Ectodermal cell (in vitro differentiated cells): ENCODE data around the gene DPYSL5.
"Not testable (repeated sequence)": the region's sequence is repeated elsewhere in the genome, so short reads cannot be mapped to it uniquely, and the experiment has no call there.

Source experiments
- H3K27ac ChIP-seq: 2 replicates; pipeline ENCODE4 v1.7.0; 2013; ENCODE audit warnings: mild to moderate bottlenecking, low read depth, low read length; ENCODE audit not compliant: insufficient read depth, poor library complexity, severe bottlenecking
- H3K27me3 ChIP-seq: 2 replicates; pipeline ENCODE4 v1.7.0; 2013; ENCODE audit warnings: mild to moderate bottlenecking, low read length; ENCODE audit not compliant: insufficient read depth, control insufficient read depth, poor library complexity, severe bottlenecking
- H3K36me3 ChIP-seq: one replicate; pipeline ENCODE4 v1.7.0; 2013; ENCODE audit warnings: low read length; ENCODE audit not compliant: control insufficient read depth, insufficient read depth
- H3K4me1 ChIP-seq: one replicate; pipeline ENCODE4 v1.7.0; 2013; ENCODE audit warnings: low read length; ENCODE audit not compliant: control insufficient read depth, insufficient read depth
- H3K4me3 ChIP-seq: 2 replicates; pipeline ENCODE4 v1.7.0; 2013; ENCODE audit warnings: low read depth, low read length, control low read depth; ENCODE audit not compliant: insufficient read depth
- H3K9me3 ChIP-seq: 2 replicates; pipeline ENCODE4 v1.7.0; 2013; ENCODE audit warnings: mild to moderate bottlenecking, low read length, moderate library complexity; ENCODE audit not compliant: control insufficient read depth
- WGBS, 2 experiments: methylation state at CpG; one replicate each; pipeline ENCODE4 v1.1.7; 2013; ENCODE audit warnings: missing lambda C conversion rate in 2 of 2; 5-methylcytosine and 5-hydroxymethylcytosine counted together

The DPYSL5 gene

GRCh38 chr2:26812731-26813130 is 35.2 kb upstream of the DPYSL5 start:
- no peaks in the 10 kb centered on the region for H3K27me3 ChIP-seq
- H3K4me1 ChIP-seq = peaks cover 34% of the 10 kb centered on the region
- H3K9me3 ChIP-seq = no peaks in the 10 kb centered on the region
- no peak overlapping the region for H3K4me3 ChIP-seq
- no peak overlapping the region for H3K27ac ChIP-seq
- WGBS, 2 experiments = 94 to 96% methylated on average over 3 of the region's 3 CpGs
- H3K36me3 ChIP-seq = no peaks in the 10 kb centered on the region

- WGBS, 2 experiments = 96 to 97% methylated on average over 52 of the region's 52 CpGs
- not testable (repeated sequence) for H3K4me3 ChIP-seq, H3K9me3 ChIP-seq, H3K27me3 ChIP-seq, H3K27ac ChIP-seq, H3K36me3 ChIP-seq
- peaks cover 28% of the 10 kb centered on the region for H3K4me1 ChIP-seq
Observed at GRCh38 chr2:26814072-26814765, 33.7 kb upstream of the DPYSL5 start.

GRCh38 chr2:26816893-26817292 is 31.0 kb upstream of the DPYSL5 start:
- WGBS, 2 experiments = 69 to 71% methylated on average over 3 of the region's 3 CpGs
- peaks cover 11% of the 10 kb centered on the region for H3K4me1 ChIP-seq
- no peak overlapping the region for H3K27ac ChIP-seq
- no peaks in the 10 kb centered on the region for H3K27me3 ChIP-seq
- H3K9me3 ChIP-seq = no peaks in the 10 kb centered on the region
- no peak overlapping the region for H3K4me3 ChIP-seq
- H3K36me3 ChIP-seq = no peaks in the 10 kb centered on the region

- H3K36me3 ChIP-seq = no peaks in the 10 kb centered on the region
- WGBS, 2 experiments = 87 to 90% methylated on average over 5 of the region's 5 CpGs
- no peaks in the 10 kb centered on the region for H3K27me3 ChIP-seq
- H3K4me1 ChIP-seq = no peaks in the 10 kb centered on the region
- H3K4me3 ChIP-seq = no peak overlapping the region
- H3K27ac ChIP-seq = no peak overlapping the region
- H3K9me3 ChIP-seq = no peaks in the 10 kb centered on the region
Observed at GRCh38 chr2:26818255-26818654, 29.7 kb upstream of the DPYSL5 start.

GRCh38 chr2:26818972-26819371 is 29.0 kb upstream of the DPYSL5 start:
- no peaks in the 10 kb centered on the region for H3K4me1 ChIP-seq
- H3K9me3 ChIP-seq = no peaks in the 10 kb centered on the region
- WGBS, 2 experiments = 85 to 92% methylated on average over 6 of the region's 6 CpGs
- H3K27me3 ChIP-seq = no peaks in the 10 kb centered on the region
- H3K36me3 ChIP-seq = no peaks in the 10 kb centered on the region
- H3K4me3 ChIP-seq = no peak overlapping the region
- H3K27ac ChIP-seq = no peak overlapping the region

- Histone ChIP-seq H3K4me3 (no peak overlapping the region), H3K36me3 (no peaks in the 10 kb centered on the region), H3K27ac (no peak overlapping the region), H3K4me1 (no peaks in the 10 kb centered on the region), H3K27me3 (no peaks in the 10 kb centered on the region), H3K9me3 (no peaks in the 10 kb centered on the region)
- WGBS, 2 experiments = 91 to 95% methylated on average over 5 to 7 of the region's 7 CpGs
Observed at GRCh38 chr2:26820932-26821331, 27.0 kb upstream of the DPYSL5 start.

GRCh38 chr2:26822877-26823276 is 25.1 kb upstream of the DPYSL5 start:
- H3K4me3 ChIP-seq = no peak overlapping the region
- no peaks in the 10 kb centered on the region for H3K9me3 ChIP-seq
- 86 to 96% methylated on average over 6 of the region's 6 CpGs for WGBS, 2 experiments
- H3K27me3 ChIP-seq = no peaks in the 10 kb centered on the region
- no peak overlapping the region for H3K27ac ChIP-seq
- no peaks in the 10 kb centered on the region for H3K4me1 ChIP-seq
- H3K36me3 ChIP-seq = no peaks in the 10 kb centered on the region

- no peaks in the 10 kb centered on the region for H3K9me3 ChIP-seq
- H3K4me1 ChIP-seq = no peaks in the 10 kb centered on the region
- H3K4me3 ChIP-seq = no peak overlapping the region
- no peaks in the 10 kb centered on the region for H3K36me3 ChIP-seq
- H3K27ac ChIP-seq = no peak overlapping the region
- H3K27me3 ChIP-seq = no peaks in the 10 kb centered on the region
- WGBS, 2 experiments = 59 to 63% methylated on average over 6 of the region's 6 CpGs
Observed at GRCh38 chr2:26838121-26838906, 9.6 kb upstream of the DPYSL5 start.

GRCh38 chr2:26840937-26841610 is 6.9 kb upstream of the DPYSL5 start:
- no peak overlapping the region for H3K27ac ChIP-seq
- H3K36me3 ChIP-seq = no peaks in the 10 kb centered on the region
- H3K9me3 ChIP-seq = no peaks in the 10 kb centered on the region
- peaks cover 16% of the 10 kb centered on the region for H3K27me3 ChIP-seq
- no peak overlapping the region for H3K4me3 ChIP-seq
- 92 to 94% methylated on average over 4 of the region's 4 CpGs for WGBS, 2 experiments
- H3K4me1 ChIP-seq = no peaks in the 10 kb centered on the region

GRCh38 chr2:26843041-26843440 is 4.9 kb upstream of the DPYSL5 start:
- no peaks in the 10 kb centered on the region for H3K9me3 ChIP-seq
- 70 to 88% methylated on average over 3 to 4 of the region's 4 CpGs for WGBS, 2 experiments
- peaks cover 28% of the 10 kb centered on the region for H3K27me3 ChIP-seq
- H3K4me1 ChIP-seq = peaks cover 10% of the 10 kb centered on the region
- no peak overlapping the region for H3K4me3 ChIP-seq
- H3K36me3 ChIP-seq = no peaks in the 10 kb centered on the region
- H3K27ac ChIP-seq = no peak overlapping the region
